Measurements from ENCODE around the gene TPM4.

DNA sequence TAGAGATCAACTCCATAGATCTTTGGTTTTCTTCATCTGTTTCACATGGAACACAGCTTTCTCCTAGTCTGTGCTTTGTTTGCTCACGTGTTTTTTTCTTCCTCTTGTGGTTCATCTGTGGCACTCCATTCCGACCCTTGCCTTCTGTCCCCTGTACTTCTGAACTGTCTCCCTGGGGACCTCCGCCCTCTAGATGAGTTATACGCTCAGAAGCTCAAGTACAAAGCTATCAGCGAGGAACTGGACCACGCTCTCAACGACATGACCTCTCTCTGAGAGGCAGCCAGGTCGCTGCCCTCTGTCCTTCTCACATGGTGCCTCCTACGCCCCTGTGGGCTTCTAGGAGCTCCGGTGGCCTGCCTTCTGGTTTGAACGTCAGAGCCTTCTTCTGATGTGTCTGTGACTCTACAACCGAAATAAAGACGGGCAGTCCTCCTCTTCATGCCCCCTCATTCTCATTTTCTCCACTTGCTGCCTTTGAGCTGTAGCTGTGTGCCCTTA is 18.8 kb downstream of the TPM4 start:
- TF ChIP-seq POLR2AphosphoS5 (IDR thresholded peaks at IDR 0.05; ENCODE audit: low read depth, low read length), result peak; percentile 8; the same call in 1 of the 2 replicates
- TF ChIP-seq POLR2A (IDR thresholded peaks at IDR 0.05; ENCODE audit: low read depth, low read length), result no peak

All from GM12891 (cell line).